ENCODE data around the gene HNRNPC.
"Not testable (repeated sequence)": the region's sequence is repeated elsewhere in the genome, so short reads cannot be mapped to it uniquely, and the experiment has no call there.

The HNRNPC gene

GRCh38 chr14:21268617-21269251 lies 508 bp downstream of the HNRNPC start:
- DNase-seq, result peak in 1 of 2 donors; percentile 25

GRCh38 chr14:21267886-21268616 lies 1.2 kb downstream of the HNRNPC start:
- no peak for DNase-seq

GRCh38 chr14:21267431-21267845 lies 1.8 kb downstream of the HNRNPC start:
- no peak for DNase-seq

- no peak for DNase-seq
Observed at GRCh38 chr14:21264025-21264801, 5.0 kb downstream of the HNRNPC start.

- DNase-seq, result no peak
Observed at GRCh38 chr14:21263284-21264024, 5.8 kb downstream of the HNRNPC start.

GRCh38 chr14:21262410-21262809 lies 6.8 kb downstream of the HNRNPC start:
- no peak for DNase-seq

GRCh38 chr14:21261824-21262223 lies 7.4 kb downstream of the HNRNPC start:
- DNase-seq, result no peak

GRCh38 chr14:21258889-21259787 lies 10.1 kb downstream of the HNRNPC start:
- no peak for DNase-seq

GRCh38 chr14:21258005-21258888 lies 11.0 kb downstream of the HNRNPC start:
- no peak for DNase-seq

- no peak for DNase-seq
Observed at GRCh38 chr14:21257394-21257909, 11.8 kb downstream of the HNRNPC start.

GRCh38 chr14:21256539-21257393 lies 12.5 kb downstream of the HNRNPC start:
- no peak for DNase-seq

GRCh38 chr14:21256102-21256447 lies 13.2 kb downstream of the HNRNPC start:
- not testable (repeated sequence) for DNase-seq

GRCh38 chr14:21255385-21256101 lies 13.7 kb downstream of the HNRNPC start:
- DNase-seq, result no peak

GRCh38 chr14:21252149-21252548 lies 17.1 kb downstream of the HNRNPC start:
- DNase-seq, result no peak

GRCh38 chr14:21251215-21251614 lies 18.0 kb downstream of the HNRNPC start:
- no peak for DNase-seq

- no peak for DNase-seq
Observed at GRCh38 chr14:21248739-21249411, 20.4 kb downstream of the HNRNPC start.

- no peak for DNase-seq
Observed at GRCh38 chr14:21248338-21248737, 20.9 kb downstream of the HNRNPC start.

- DNase-seq, result no peak
Observed at GRCh38 chr14:21245813-21246212, 23.4 kb downstream of the HNRNPC start.
